DOHH2 (cell line): ENCODE data around the gene GPR107.

Source experiments
- EZH2phosphoT487 ChIP-seq: fragments of 200-600 bp; sonication (generic); IDR thresholded peaks from 2 replicates; pipeline ENCODE4 v1.6.1; 2017; ENCODE audit warnings: borderline replicate concordance, mild to moderate bottlenecking, antibody characterized with exemption, low read length, moderate library complexity, mixed read lengths
- TF ChIP-seq, protein P1 (sequence below): fragments of 200-600 bp; sonication (generic); IDR thresholded peaks from one replicate; pipeline ENCODE4 v1.5.1; 2014; ENCODE audit warnings: antibody characterized with exemption, mild to moderate bottlenecking, low read depth, low read length; ENCODE audit not compliant: poor library complexity, severe bottlenecking

DNA sequence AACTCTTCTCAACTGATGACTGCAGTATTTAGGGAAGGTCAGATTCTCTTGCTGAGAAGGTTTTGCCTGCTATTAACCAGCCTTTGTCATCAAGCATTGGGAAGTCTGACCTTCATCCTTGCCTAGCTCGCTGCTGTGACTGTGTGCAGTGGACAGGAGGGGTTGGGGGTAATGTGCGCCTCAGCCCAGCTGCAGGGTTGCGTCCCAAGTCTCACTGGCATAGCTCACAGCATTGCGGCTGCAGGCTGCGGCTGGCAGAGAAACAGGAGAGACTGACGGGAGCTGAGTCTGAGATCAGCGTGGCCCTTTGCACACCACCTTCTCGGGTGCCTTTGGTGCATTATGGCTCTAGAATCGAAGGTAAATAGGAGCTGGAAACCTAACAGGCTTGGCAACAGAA is 62.6 kb downstream of the GPR107 start:
- TF ChIP-seq, protein P1, sequence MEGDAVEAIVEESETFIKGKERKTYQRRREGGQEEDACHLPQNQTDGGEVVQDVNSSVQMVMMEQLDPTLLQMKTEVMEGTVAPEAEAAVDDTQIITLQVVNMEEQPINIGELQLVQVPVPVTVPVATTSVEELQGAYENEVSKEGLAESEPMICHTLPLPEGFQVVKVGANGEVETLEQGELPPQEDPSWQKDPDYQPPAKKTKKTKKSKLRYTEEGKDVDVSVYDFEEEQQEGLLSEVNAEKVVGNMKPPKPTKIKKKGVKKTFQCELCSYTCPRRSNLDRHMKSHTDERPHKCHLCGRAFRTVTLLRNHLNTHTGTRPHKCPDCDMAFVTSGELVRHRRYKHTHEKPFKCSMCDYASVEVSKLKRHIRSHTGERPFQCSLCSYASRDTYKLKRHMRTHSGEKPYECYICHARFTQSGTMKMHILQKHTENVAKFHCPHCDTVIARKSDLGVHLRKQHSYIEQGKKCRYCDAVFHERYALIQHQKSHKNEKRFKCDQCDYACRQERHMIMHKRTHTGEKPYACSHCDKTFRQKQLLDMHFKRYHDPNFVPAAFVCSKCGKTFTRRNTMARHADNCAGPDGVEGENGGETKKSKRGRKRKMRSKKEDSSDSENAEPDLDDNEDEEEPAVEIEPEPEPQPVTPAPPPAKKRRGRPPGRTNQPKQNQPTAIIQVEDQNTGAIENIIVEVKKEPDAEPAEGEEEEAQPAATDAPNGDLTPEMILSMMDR = no peak
- TF ChIP-seq EZH2phosphoT487 = no peak
